ENCODE measurements around the gene AFTPH.
A peak's percentile ranks its signal among the peaks of the same experiment; 100 is the strongest.

Gene AFTPH

GRCh38 chr2:64586883-64587481 is 62.9 kb downstream of the AFTPH start:
- DNase-seq (ENCODE audit: low read depth, low spot score) = no peak

GRCh38 chr2:64587561-64587960 is 63.4 kb downstream of the AFTPH start:
- DNase-seq (ENCODE audit: low read depth, low spot score) = no peak

- no peak for DNase-seq (ENCODE audit: low read depth, low spot score)
Measured at GRCh38 chr2:64591188-64591587, 67.1 kb downstream of the AFTPH start.

GRCh38 chr2:64593035-64593655 is 69.0 kb downstream of the AFTPH start:
- DNase-seq (ENCODE audit: low read depth, low spot score) = no peak

GRCh38 chr2:64594226-64594989 is 70.3 kb downstream of the AFTPH start:
- no peak for DNase-seq (ENCODE audit: low read depth, low spot score)

GRCh38 chr2:64595397-64596176 is 71.5 kb downstream of the AFTPH start:
- DNase-seq (ENCODE audit: low read depth, low spot score) = no peak

- DNase-seq (ENCODE audit: low read depth, low spot score) = no peak
Measured at GRCh38 chr2:64598226-64598625, 74.1 kb downstream of the AFTPH start.

- DNase-seq (ENCODE audit: low read depth, low spot score) = no peak
Measured at GRCh38 chr2:64599469-64599868, 75.3 kb downstream of the AFTPH start.

- no peak for DNase-seq (ENCODE audit: low read depth, low spot score)
Measured at GRCh38 chr2:64601034-64601754, 77.1 kb downstream of the AFTPH start.

- no peak for DNase-seq (ENCODE audit: low read depth, low spot score)
Measured at GRCh38 chr2:64601785-64602391, 77.8 kb downstream of the AFTPH start.

- no peak for DNase-seq (ENCODE audit: low read depth, low spot score)
Measured at GRCh38 chr2:64602436-64602835, 78.3 kb downstream of the AFTPH start.

- DNase-seq (ENCODE audit: low read depth, low spot score) = no peak
Measured at GRCh38 chr2:64604155-64604554, 80.0 kb downstream of the AFTPH start.

GRCh38 chr2:64605026-64605471 is 80.9 kb downstream of the AFTPH start:
- DNase-seq (ENCODE audit: low read depth, low spot score) = no peak

- DNase-seq (ENCODE audit: low read depth, low spot score) = no peak
Measured at GRCh38 chr2:64605991-64606478, 81.9 kb downstream of the AFTPH start.

- DNase-seq (ENCODE audit: low read depth, low spot score) = peak; percentile 75
Measured at GRCh38 chr2:64606479-64607363, 82.6 kb downstream of the AFTPH start.

- no peak for DNase-seq (ENCODE audit: low read depth, low spot score)
Measured at GRCh38 chr2:64607381-64608304, 83.5 kb downstream of the AFTPH start.

- no peak for DNase-seq (ENCODE audit: low read depth, low spot score)
Measured at GRCh38 chr2:64608867-64609226, 84.7 kb downstream of the AFTPH start.

GRCh38 chr2:64609227-64609941 is 85.3 kb downstream of the AFTPH start:
- DNase-seq (ENCODE audit: low read depth, low spot score) = no peak
